NCI-H2107 treated with DMSO at 0.1 percent for 48 hours (cell line): ENCODE measurements around the gene ADCY7.
"Not testable (repeated sequence)": the region's sequence is repeated elsewhere in the genome, so short reads cannot be mapped to it uniquely, and the experiment has no call there.

Experiments
- DNase-seq: peaks from one replicate; lab custom pipeline; 2025; ENCODE audit not compliant: unreplicated experiment; lab: John Stamatoyannopoulos, UW

Gene ADCY7

DNA sequence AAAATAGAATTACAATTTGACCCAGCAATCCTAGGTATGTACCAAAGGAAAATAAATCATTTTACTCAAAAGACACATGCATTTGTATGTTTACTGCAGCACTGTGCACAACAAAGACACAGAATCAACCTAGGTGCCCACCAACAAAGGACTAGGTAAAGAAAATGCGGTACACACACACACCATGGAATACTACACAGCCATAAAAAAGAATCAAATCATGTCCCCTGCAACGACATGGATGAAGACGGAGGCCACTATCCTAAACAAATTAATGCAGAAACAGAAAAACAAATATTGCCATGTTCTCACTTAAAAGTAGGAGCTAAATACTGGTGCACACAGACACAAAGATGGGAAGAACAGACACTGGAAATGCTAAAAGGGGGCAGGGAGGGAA, 66.2 kb downstream of the ADCY7 start:
- no peak for DNase-seq

GRCh38 chr16:50334106-50334975, 68.0 kb downstream of the ADCY7 start:
- no peak for DNase-seq

GRCh38 chr16:50335196-50335958, 69.0 kb downstream of the ADCY7 start:
- DNase-seq = no peak

- no peak for DNase-seq
Observed at GRCh38 chr16:50336884-50337283, 70.5 kb downstream of the ADCY7 start.

- no peak for DNase-seq
Observed at GRCh38 chr16:50338371-50339231, 72.2 kb downstream of the ADCY7 start.

DNA sequence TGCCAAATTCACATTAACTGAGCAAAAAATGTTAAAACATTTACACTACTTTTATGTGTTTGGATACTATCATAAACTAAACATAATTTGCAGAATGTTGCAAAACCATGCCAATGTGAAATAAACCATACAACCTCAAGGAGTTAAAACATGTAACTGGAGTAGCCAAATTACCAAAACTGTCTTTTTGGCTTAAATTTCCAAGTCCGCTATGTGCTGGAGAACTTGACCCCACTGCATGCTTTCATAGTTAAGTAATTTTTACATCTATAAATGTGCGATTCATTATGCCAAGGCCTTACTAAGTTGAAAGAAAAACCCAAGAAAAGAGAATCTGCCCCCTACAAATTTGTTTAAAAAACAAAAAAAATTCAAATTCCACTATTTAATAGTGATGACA, 74.2 kb downstream of the ADCY7 start:
- no peak for DNase-seq

DNA sequence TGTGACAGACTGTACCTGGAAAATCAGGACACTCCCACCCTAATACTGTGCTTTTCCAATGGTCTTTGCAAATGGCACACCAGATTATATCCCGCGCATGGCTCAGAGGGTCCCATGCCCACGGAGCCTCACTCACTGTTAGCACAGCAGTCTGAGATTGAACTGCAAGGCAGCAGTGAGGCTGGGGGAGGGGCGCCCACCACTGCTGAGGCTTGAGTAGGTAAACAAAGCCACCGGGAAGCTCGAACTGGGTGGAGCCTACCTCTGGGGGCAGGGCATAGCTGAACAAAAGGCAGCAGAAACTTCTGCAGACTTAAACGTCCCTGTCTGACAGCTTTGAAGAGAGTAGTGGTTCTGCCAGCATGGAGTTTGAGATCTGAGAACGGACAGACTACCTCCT, 77.2 kb downstream of the ADCY7 start:
- not testable (repeated sequence) for DNase-seq

DNA sequence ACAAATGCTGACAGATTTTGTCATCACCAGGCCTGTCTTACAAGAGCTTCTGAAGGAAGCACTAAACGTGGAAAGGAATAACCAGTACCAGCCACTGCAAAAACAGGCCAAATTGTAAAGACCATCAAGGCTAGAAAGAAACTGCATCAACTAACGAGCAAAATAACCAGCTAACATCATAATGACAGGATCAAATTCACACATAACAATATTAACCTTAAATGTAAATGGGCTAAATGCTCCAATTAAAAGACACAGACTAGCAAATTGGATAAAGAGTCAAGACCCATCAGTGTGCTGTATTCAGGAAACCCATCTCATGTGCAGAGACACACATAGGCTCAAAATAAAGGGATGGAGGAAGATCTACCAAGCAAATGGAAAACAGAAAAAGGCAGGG, 78.9 kb downstream of the ADCY7 start:
- not testable (repeated sequence) for DNase-seq

GRCh38 chr16:50351116-50351515, 84.8 kb downstream of the ADCY7 start:
- no peak for DNase-seq

GRCh38 chr16:50351952-50352351, 85.6 kb downstream of the ADCY7 start:
- no peak for DNase-seq

GRCh38 chr16:50354082-50354481, 87.7 kb downstream of the ADCY7 start:
- no peak for DNase-seq

- no peak for DNase-seq
Observed at GRCh38 chr16:50354629-50355456, 88.5 kb downstream of the ADCY7 start.

- DNase-seq = no peak
Observed at GRCh38 chr16:50359626-50360025, 93.3 kb downstream of the ADCY7 start.

DNA sequence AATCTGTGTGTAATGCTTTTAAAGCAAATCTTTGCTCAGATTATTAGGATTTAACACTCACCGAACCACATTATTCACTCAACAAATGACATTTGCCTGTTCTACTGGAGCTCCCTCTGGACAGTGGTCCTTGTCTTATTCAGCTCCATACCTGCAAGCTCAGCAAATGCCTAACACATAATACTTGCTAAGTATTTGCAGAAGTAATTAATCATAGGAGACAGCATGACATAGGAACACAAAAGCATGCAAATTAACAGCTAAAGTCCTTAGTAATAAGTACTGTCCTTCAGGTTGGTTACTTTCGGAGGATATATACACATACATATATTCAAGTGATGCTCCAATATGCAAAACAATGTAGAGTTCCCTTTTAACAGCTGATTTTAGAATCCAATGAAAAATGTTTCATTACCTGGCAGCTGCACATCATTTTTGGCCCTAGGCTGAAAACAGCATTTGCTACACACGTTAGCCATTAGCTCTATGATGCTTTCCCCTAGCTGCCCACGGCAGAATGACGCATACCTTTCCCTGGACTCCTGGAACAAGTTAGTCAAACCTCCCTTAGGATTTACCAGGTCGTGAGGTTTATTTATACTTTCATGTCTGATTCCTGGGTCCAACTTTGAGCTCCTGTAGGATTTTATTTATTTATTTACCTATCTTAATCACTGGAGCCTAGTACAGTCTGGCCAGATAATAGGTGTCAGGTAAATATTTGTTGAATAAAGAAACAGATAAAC, 93.9 kb downstream of the ADCY7 start:
- DNase-seq = no peak

- no peak for DNase-seq
Observed at GRCh38 chr16:50360779-50361178, 94.4 kb downstream of the ADCY7 start.

DNA sequence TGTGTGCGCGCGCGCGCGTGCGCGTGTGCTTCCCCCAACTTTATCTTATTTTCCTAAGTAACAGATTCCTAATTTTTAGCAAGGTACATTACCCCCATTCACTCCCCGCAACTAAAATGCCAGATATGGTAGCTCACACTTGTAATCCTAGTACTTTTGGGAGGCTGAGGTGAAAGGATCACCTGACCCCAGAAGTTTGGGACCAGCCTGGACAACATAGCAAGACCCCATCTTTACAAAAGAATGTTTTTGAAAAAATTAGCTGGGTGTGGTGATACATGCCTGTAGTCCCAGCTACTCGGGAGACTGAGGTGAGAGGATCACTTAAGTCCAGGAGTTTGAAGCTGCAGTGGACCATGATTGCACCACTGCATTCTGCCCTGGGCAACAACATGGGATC, 97.3 kb downstream of the ADCY7 start:
- DNase-seq = no peak

DNA sequence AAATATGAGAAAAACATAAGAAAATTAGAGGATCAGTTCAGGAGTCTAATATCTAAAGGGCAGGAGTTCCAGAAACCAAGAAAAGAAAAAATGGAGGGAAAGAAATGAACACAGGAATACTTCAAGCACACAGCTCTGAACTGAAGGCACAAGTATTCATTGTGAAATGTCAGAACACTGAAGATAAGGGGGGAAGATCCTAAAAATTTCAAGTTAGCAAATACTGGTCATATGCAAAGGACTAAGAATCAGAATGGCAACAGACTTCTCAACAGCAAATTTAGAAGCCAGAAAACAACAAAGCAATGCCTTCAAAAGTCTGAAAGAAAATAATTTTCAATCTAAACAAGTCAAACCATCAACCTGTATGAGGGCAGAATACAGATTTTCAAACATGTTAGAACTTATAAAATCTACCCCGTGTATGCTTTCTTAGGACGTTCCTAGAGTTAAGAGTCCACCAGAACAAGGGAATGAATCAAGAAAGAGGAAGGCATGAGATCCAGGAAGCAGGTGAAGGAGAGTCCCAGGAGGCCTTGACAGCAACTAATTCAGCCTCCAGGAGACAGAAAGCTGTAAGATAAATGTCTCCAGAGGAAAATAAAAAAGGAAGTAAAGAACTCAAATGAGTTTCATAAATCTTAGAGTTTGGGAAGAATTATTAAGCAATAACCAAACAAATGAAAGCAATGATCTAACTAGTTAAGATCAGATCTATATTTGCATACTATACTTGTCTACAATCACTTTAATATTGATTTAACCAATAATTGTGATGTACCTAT, 99.6 kb downstream of the ADCY7 start:
- no peak for DNase-seq
